Measurements from ENCODE around the gene EVL.

DNA sequence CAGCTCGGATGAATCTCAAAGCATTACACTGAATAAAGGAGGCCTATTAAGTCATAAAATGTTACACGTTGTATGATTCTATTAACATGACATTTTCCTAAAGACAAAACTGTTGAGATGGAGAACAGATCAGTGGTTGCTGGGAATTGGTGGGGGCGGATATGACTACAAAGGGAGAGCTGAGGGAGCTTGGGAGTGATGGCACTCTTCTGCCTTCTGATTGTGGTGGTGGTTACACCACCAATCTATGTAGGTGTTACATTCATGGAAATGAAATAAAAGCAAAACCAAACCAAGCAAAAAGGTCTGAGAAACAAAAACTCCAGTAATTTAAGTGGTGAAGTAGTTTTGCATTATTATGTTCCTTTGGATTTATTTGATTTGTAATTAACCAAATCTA, 16.4 kb upstream of the EVL start:
- no peak for TF ChIP-seq POLR2A (IDR thresholded peaks at IDR 0.05)
- TF ChIP-seq, protein P1, sequence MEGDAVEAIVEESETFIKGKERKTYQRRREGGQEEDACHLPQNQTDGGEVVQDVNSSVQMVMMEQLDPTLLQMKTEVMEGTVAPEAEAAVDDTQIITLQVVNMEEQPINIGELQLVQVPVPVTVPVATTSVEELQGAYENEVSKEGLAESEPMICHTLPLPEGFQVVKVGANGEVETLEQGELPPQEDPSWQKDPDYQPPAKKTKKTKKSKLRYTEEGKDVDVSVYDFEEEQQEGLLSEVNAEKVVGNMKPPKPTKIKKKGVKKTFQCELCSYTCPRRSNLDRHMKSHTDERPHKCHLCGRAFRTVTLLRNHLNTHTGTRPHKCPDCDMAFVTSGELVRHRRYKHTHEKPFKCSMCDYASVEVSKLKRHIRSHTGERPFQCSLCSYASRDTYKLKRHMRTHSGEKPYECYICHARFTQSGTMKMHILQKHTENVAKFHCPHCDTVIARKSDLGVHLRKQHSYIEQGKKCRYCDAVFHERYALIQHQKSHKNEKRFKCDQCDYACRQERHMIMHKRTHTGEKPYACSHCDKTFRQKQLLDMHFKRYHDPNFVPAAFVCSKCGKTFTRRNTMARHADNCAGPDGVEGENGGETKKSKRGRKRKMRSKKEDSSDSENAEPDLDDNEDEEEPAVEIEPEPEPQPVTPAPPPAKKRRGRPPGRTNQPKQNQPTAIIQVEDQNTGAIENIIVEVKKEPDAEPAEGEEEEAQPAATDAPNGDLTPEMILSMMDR (IDR thresholded peaks at IDR 0.05) = no peak
